Renal cortex interstitium (tissue), 11 donors: ENCODE data around the gene GLCE. TPM values are rescaled to one million over a fixed set of nuclear protein-coding genes. Genes with fewer than 3 reads are reported as not detected.

Experiments used
- DNase-seq, 11 donors: peaks; one replicate each; pipeline ENCODE4 v3.0.0-alpha.2; 2013; ENCODE audit warnings: low read depth in 9 of 11, low spot score in 4 of 11; ENCODE audit errors: extremely low read depth in 1 of 11
- polyA plus RNA-seq, 3 donors: library from polyadenylated mRNA; unstranded; fragments of 120-200 nt; gene quantifications; one replicate each; pipeline ENCODE4 v1.2.1, GENCODE V29; 2013; ENCODE audit not compliant: insufficient read length in 3 of 3

Gene GLCE
- polyA plus RNA-seq, 3 donors, result 42.0 to 53.9 (median 43.7) TPM

DNA sequence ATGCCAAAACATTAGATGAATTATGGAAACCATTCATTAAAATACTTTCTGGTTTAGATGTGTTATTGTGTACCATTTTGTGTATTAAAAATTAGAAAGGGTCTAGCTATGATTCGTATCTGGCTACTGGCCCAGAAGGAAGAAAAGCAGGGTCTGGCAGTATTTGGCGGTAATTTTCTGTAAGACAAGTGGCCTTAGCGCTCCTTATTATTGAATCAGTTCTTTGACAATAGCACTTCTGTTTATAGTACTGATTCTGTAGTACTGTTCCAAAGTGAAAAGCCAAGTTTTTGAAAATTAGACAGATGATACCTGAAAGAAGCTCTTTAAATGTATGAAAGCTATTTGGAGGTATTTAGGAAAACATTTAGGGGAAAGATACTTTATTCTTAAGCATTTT lies 10.2 kb downstream of the GLCE start:
- no peak for DNase-seq

DNA sequence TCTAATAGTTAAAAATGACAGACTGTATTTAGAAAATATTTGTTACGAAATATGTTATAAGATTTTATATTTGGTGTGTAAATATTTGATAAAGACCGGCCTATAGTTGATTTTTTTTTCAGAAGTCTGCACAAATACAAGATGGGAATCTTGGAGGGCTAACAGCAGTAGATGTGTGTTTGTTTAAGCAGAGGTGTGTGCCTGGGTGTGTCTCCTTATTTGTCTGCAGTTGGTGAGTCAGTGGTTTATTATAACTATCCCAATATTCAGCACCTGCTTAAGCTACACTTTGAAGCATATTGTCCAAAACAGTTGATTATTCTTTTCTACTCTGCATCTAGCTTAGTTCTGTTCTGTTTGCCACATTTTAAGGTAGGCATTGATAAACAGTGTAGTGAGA lies 12.4 kb downstream of the GLCE start:
- DNase-seq, result no peak

DNA sequence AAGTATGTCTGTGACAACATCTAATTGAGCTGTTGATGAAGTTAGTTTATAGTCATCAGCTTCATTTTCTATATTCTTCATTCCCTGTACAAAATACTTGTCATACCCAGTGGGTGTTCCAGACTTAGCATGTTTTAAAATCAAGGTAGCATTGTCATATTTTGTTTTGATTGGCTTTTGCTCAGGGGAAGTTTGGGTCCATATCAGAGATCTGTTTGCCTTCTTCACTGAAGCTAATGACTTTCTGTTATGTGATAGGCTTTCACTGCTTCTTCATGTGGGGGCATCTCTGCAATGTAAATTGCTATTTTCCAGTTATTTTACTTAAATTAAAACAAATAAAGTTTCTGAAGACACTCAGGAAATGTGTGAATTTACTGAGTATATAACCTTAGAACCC lies 15.1 kb downstream of the GLCE start:
- no peak for DNase-seq

DNA sequence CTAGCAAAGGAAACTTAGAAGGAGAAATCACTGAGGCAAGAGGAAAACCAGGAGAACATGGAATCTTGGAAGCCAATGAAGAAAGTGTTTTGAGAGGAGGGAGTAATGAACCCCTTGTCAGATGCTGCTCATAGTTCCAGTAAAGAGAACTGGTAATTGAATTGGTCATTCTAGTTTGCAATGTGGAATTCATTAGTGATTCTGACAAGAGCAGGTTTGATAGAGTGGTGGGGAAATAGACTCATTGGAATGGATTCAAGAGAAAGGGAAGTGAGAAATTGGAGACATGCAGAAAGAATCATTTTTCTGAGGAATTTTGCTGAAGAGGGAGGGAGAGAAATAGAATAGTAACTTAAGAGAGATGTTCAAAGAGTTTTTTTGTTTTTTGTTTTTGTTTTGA lies 21.0 kb downstream of the GLCE start:
- no peak for DNase-seq

DNA sequence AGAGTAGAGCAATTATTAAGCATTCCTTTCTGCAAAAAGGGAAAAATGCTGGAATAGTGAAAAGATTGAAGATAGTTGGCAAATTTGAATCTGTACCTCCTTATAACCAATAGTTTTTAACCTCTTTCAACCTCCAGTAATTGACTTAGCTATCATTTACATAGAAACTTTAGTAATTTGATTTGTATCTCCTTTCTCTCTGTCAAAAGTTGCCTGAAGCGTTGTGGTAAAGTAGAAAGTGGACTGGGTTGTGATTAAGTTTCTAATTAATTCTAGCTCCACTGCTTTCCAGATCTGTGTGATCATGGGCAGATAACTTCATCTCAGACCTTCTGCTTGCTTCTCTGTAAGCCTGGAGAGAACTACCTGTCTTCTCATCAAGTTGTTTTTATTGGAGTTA lies 24.8 kb downstream of the GLCE start:
- no peak for DNase-seq

DNA sequence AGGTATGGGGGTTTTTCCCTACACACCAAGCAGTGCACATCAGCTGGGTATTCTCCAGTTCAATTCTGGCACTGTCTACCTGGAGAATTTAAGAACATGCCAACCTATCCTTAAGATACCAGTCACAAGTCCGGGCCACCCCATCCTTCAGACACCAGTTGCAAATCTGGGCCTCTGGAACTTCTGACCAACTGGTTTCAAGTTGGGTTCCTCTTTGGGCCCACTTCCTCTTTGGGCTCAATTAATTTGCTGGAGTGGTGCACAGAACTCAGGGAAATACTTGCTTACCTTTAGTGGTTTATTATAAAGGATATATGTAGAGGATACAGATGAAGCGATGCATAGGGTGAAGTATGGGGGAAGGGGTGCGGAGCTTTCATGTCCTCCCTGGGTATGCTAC lies 25.3 kb downstream of the GLCE start:
- DNase-seq, result no peak

DNA sequence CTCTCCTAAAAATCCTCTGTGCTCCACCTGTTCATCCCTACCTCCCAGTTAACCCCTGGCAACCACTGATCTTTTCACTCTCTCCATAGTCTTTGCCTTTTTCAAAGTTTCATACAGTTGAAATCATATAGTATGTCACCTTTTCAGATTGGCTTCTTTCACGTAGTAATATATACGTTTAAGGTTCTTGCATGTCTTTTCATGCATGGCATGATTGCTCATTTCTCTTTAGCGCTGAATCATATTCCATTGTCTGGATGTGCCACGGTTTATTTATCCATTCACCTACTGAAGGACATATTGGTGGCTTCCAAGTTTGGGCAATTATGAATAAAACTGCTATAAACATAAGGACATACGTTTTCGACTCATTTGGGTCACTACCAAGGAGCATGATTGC lies 28.7 kb downstream of the GLCE start:
- DNase-seq, result no peak

DNA sequence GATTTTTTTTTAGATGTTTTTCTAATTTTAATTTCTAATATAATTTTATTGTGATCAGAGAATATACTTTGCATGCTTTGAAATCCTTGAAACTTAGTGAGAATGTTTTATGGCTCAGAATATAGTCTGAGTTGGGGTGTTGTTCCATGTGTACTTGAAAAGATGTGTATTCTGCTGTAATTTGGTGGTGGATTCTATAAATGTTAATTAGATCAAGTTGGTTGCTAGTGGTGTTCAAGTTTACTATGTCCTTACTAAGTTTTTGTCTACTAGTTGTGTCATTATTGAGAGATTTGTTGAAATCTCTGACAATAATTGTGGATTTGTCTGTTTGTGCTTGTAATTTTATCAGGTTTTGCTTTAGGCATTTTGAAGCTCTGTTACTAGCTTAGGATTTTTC lies 29.7 kb downstream of the GLCE start:
- no peak for DNase-seq

DNA sequence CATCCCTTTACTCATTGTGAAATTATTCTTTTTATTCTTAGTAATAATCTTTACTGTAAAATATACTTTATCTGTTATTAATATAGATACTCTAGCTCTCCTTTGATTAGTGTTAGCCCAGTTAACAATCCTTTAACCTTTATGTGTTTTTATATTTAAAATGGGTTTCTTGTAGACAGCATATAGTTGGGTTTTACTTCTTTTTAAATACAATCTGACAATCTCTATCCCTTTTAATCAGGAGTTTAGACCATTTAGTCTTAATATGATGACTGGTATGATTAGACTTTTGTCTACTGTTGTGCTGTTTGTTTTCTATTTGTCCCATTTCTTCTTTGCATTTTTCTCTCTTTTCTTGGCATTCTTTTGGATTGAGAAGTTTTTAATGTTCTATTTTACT lies 30.1 kb downstream of the GLCE start:
- no peak for DNase-seq

DNA sequence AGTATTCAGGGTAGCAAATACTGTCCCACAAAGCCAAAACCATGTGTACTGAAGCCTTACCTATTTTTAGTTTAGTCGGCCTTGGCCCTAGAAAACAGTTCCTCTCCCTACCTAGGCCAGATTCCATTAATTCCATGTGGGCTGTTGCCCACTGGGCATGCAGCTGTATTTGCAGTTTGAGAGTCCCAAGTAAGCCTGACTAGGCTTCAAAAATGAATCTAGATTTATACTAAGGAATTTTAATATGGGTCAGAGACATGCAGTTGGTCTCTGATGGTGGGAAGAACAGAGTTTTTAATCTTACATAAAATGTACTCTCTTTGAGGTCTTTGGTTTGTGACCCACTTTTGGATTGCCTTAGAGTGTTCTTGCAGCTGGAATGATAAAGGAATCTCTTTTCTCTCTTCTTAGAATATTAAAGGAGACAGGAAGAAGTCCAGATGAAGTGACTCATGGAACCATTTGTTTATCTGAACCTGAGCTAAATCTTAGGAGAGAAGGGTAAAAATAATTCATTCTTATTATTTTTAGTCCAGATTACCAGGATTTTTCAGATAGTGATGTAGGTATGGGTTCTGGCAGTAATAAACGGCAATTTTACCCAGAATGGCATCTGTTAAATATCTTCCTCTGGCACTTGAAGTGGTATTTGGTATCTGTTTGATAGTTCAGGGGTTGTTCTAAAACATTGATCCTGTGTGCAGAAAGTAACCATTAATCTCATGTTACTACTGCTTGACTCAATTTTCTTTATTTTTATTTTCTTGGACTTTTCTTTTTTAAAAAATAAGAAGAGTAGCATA lies 33.8 kb downstream of the GLCE start:
- no peak for DNase-seq

DNA sequence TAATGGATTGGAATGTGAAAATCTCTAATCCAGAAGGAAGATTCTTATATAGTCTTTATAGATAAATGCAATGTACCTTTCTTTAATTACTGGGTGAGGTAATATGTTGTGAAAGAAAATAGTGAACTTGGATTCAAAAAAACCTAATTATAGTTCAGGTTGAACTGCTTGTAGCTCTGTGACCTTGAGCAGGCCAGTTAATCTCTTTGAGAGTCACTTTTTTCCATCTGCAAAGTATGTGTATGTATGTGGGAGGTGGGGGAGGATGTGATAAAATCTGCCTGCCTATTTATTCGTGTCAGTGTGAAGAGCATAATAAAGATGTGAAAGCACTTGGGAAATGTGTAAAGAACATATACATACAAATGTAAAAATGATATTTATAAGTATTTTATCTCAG lies 34.4 kb downstream of the GLCE start:
- DNase-seq, result peak in 10 of 11 donors; percentile 9 to 54 (median 22)

DNA sequence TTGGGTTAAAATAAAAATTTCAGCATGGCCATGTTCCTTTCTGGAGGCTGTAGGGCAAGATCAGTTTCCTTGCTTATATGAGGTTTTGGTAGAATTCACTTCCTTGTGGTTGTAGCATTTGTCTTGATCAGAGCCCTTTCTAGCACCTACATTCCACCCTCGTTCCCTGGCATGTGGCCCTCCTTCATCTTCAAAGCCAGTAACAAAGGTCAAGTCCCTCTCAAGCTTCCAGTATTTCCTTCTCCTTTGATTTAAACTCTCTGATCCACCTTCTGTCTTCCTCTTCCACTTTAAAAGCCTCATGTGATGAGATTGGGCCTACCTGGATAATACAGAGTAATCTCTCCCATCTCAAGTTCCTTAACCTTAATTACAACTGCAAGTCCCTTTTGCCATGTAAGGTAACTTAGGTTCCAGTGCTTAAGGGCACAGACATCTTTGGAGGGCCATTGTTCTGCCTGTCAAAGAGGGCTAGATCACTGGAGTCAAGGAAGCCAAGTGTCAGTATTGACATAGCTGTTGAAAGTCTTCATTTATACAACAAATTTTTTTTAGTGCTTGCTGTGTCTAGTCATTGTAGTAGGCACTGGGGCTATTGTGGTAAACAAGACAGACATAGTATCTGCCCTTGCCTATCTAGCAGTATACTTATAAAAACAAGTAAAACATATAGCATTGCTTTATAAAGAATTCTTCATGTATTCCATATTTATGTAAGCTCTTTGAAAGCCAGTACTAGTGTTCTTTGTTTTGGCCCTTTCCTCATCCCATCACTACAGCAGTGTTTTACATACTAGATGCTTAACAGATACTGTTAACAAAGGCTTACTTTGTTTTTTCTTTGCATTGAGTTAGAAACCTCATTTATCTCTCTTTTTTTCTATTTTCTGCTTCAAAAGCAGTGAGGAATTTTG lies 40.7 kb downstream of the GLCE start:
- DNase-seq, result no peak

DNA sequence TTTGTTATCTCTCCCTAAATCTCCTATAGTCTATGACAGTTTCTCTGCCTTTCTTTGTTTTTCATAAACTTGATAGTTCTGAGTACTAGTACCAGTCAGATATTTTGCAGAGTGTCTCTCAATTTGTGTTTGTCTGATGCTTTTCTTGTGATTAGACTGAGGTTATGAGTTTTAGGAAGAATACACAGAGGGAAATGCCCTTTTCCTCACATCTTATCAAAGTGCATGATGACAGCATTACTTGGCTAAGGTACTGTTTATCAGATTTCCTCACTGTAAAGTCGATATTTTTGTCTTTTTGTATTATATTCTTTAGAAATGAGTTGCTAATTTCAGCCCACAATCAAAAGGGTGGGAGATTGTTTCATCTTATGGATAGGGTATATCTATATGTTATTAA lies 45.6 kb downstream of the GLCE start:
- DNase-seq, result no peak

DNA sequence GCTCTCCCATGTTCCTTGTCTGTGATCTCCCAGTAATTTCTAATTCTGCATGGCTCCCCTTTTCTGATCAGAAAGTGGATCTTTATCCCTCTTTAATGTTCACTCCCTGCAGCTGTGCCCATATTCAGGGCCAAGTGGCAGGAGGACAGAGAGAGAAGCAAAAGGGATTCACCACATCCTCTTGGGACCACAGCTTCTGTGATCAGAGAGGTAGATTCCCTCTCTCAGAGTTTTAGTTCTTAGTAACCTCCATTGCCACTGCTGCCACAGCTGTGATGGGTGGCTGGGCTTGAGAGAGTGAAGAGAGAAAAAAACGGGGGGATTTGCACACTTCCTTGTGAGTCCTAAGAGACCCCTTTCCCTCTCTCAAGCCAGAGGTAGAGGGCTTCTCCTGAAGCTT lies 49.2 kb downstream of the GLCE start:
- DNase-seq, result no peak

DNA sequence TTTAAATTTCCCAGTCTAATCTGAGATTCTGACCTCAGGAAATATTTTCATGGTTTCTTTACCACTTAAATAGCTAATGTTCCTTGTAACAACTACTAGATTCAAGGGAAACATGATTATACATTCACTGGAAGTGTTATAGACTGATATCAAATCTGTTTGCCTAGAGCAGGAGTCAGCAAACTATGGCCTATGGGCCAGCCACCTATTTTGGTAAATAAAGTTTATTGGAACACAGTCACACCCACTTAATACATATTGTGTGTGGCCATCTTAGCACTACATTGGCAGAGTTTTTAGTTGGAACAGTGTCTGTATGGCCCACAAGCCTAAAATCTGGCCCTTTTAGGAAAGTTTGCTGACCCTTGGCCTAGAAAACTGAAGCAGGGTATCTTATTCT lies 50.1 kb downstream of the GLCE start:
- DNase-seq, result no peak

DNA sequence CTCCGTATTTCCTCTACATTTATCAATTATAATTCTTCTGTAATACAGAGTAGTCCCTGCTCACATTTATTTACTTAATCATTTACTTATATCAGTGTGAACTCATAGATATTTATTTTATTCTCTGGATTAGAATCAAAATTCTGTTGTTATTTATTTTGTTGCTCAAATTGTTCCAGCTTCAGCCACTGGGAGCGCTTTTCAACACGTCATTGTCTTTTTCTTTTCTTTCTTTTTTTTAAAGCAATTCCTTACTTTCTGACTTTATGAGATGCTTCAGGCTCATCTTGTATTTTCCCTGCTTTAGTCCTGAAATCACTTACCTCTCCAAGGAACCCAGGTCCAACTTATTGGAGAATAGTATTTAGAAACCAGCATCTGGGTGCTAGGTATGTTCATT lies 53.4 kb downstream of the GLCE start:
- no peak for DNase-seq

DNA sequence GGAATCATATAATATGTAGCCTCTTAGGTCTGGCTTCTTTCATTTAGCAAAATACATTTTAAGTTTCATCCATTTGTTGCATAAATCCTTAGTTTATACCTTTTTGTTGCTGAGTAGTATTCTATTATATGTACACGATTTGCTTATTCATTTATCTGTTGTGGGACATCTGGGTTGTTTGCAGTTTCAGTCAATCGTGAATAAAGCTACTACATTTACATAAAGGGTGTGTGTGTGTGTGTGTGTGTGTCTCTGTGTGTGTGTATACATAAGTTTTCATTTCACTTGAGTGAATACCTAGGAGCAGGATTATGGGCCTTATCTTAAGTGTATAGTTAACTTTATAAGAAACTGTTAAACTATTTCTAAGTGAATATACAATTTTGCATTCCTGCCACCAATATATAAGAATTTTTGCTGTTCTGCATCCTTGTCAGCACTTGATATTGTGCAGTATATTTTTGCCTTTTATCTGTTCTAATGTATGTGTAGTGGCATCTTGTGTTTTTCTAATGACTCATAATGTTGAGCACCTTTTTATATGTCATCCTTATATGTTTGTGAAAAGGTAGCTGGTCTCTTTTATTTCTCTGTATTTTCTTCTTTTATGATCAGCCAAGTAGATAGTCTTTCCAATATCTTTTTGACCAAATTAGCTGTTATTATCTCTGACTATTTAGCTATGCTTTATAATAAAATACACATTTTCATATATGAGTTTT lies 55.0 kb downstream of the GLCE start:
- DNase-seq, result no peak

DNA sequence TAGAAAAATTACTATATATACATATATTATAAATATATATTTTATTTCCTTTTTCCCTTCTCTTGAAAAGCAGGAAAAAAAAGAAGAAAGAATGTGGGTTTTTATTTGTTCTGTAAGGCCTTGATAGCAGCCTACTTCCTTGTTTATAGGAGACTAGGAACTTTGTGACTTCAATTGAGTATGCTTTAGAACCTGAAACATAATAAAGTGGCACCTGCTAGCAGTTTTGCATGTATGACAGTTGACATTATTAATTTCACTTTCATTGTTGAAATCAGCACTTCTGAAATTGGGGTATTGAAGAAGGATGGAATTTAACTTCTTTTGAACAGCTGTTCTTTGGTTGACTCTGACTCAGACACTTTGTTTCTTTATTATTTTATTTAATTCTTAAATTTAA lies 56.9 kb downstream of the GLCE start:
- DNase-seq, result no peak

DNA sequence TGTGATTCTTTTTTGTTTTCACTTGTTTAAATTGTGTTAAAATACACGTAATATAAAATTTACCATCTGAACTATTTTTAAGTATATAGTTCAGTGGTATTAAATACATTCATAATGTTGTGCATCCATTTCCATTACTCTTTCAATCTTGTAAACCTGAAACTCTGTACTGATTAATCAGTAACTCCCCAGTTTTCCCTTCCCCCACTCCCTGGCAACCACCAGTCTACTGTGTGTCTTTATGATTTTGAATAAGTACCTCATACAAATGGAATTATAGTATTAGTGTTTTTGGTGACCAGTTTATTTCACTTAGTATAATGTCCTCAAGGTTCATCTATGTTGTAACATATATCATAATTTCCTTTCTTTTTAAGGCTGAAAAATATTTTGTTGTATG lies 59.3 kb downstream of the GLCE start:
- no peak for DNase-seq

DNA sequence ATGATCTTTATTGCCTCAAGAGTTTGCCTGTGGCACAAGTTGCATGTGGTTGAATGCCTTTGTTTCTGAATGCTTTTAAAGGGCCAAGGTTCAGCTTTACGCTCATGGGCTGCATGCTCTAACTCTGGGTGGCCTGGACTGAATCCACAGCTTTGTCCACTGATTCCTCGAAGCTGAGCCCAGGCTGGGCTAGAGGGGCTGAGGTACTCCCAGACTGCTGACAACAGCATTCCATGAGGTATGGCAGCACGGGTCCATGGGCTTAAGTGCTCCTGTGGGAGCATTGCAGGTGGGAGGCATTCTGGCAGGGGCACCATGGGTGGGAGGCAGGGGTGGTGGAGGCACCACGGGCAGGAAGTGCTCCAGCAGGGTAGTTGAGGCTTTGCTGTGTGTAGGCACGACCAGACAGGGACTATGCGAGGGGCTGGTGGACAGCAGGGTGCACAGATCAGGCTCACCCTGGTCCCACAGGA lies 61.6 kb downstream of the GLCE start:
- no peak for DNase-seq
